SK-N-MC (cell line): ENCODE measurements around the gene CNNM1.

ENCODE experiments used
- EZH2 ChIP-seq: fragments of 200-600 bp; sonication (generic); IDR thresholded peaks from one replicate; pipeline ENCODE4 v1.6.1; 2017; ENCODE audit warnings: antibody characterized with exemption
- FOXP2 ChIP-seq: optimal IDR thresholded peaks from 2 replicates; pipeline ENCODE3; 2011; ENCODE audit warnings: mild to moderate bottlenecking, moderate library complexity; ENCODE audit not compliant: insufficient read depth; ENCODE audit errors: extremely low read length, control extremely low read depth
- POLR2AphosphoS5 ChIP-seq: IDR thresholded peaks from 2 replicates; pipeline ENCODE4 v1.6.1; 2012; ENCODE audit warnings: mild to moderate bottlenecking, low read depth, low read length, borderline replicate concordance

DNA sequence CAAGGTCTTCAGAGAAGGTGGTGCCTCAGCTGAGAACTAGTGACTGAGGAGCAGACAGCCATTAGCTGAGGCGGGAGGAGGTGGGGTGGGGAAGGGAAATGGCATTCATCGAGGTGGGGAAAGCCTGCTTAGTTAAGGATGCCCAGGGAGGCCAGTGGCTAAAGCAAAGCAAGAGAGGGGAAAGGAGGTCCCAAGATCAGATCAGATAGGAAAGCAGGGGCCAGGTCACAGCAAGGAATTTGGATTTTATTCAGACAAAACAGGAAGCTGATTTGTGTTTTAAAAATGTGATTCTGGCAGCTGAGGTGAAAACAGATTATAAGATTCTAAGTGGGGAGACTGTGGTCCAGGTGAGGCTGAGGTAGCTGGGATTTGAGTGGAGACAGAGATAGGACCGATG, 45.8 kb downstream of the CNNM1 start:
- TF ChIP-seq EZH2 (no peak), POLR2AphosphoS5 (no peak), FOXP2 (no peak)
